ENCODE measurements around the gene DDR1.

DDR1 gene

GRCh38 chr6:30842754-30843610 lies 41.3 kb upstream of the DDR1 start:
- H2AFZ ChIP-seq (ENCODE audit: low read length), result peak overlapping the region; percentile 60
- no peak overlapping the region for H4K8ac ChIP-seq (ENCODE audit: low read depth, low read length)
- DNase-seq (ENCODE audit: low spot score), result no peak
- no peak overlapping the region for H2BK5ac ChIP-seq (ENCODE audit: low read length)
- H2BK12ac ChIP-seq (ENCODE audit: low read length), result no peak overlapping the region
- H3K27ac ChIP-seq (replicated peaks; ENCODE audit: low read length), result no peak overlapping the region
- H3K9ac ChIP-seq (ENCODE audit: low read depth, low read length, poor library complexity), result no peak overlapping the region
- no peaks in the 10 kb centered on the region for H3K27me3 ChIP-seq (ENCODE audit: control insufficient read depth in 3 of 3, insufficient read depth in 3 of 3, low read depth in 1 of 3, low read length in 3 of 3)
- no peak overlapping the region for H2AK5ac ChIP-seq (ENCODE audit: low read depth, low read length)
- no peak overlapping the region for H2BK15ac ChIP-seq (ENCODE audit: low read length)
- no peak overlapping the region for H3K4me2 ChIP-seq (ENCODE audit: insufficient read depth, low read length, poor library complexity, severe bottlenecking)
- no peak overlapping the region for H3K4me3 ChIP-seq (ENCODE audit: low read length in 2 of 2)
- no peak overlapping the region for H2BK120ac ChIP-seq (ENCODE audit: low read depth, low read length)
- H3K36me3 ChIP-seq (replicated peaks in 1 of 2; ENCODE audit: control insufficient read depth in 2 of 2, insufficient read depth in 2 of 2, low read length in 2 of 2), result no peaks in the 10 kb centered on the region
- no peak overlapping the region for H3K4ac ChIP-seq (ENCODE audit: low read length)
- no peak overlapping the region for H3K14ac ChIP-seq (ENCODE audit: low read length)
- H3K23ac ChIP-seq (ENCODE audit: low read depth, low read length, poor library complexity), result no peak overlapping the region
- no peak overlapping the region for H3K18ac ChIP-seq (ENCODE audit: low read length)
- H3K9me3 ChIP-seq (replicated peaks in 1 of 2; ENCODE audit: control insufficient read depth in 2 of 2, insufficient read depth in 1 of 2, low read depth in 1 of 2, low read length in 2 of 2), result peaks cover 0 to 2% of the 10 kb centered on the region in 2 donors
- WGBS, 2 donors (ENCODE audit: extremely low coverage in 2 of 2, insufficient read length in 2 of 2, insufficient replicate concordance in 1 of 2), result no CpG with 5 or more reads among the region's 12 CpGs
- no peaks in the 10 kb centered on the region for H3K79me1 ChIP-seq (ENCODE audit: low read depth, low read length)
- H4K91ac ChIP-seq (ENCODE audit: low read depth, low read length, poor library complexity), result no peak overlapping the region
- H3K4me1 ChIP-seq (ENCODE audit: control insufficient read depth in 2 of 2, insufficient read depth in 1 of 2, low read depth in 1 of 2, low read length in 2 of 2), result peaks cover 21 to 53% of the 10 kb centered on the region in 2 donors

GRCh38 chr6:30843611-30843998 lies 40.7 kb upstream of the DDR1 start:
- no peaks in the 10 kb centered on the region for H3K79me1 ChIP-seq (ENCODE audit: low read depth, low read length)
- H2BK15ac ChIP-seq (ENCODE audit: low read length), result no peak overlapping the region
- H3K9ac ChIP-seq (ENCODE audit: low read depth, low read length, poor library complexity), result no peak overlapping the region
- H2AK5ac ChIP-seq (ENCODE audit: low read depth, low read length), result no peak overlapping the region
- no CpG with 5 or more reads among the region's 3 CpGs for WGBS, 2 donors (ENCODE audit: extremely low coverage in 2 of 2, insufficient read length in 2 of 2, insufficient replicate concordance in 1 of 2)
- peak overlapping the region; percentile 13 for H3K18ac ChIP-seq (ENCODE audit: low read length)
- no peak overlapping the region for H4K8ac ChIP-seq (ENCODE audit: low read depth, low read length)
- H3K4me3 ChIP-seq (ENCODE audit: low read length in 2 of 2), result no peak overlapping the region
- H3K4me1 ChIP-seq (ENCODE audit: control insufficient read depth in 2 of 2, insufficient read depth in 1 of 2, low read depth in 1 of 2, low read length in 2 of 2), result peaks cover 21 to 50% of the 10 kb centered on the region in 2 donors
- no peak overlapping the region for H2BK120ac ChIP-seq (ENCODE audit: low read depth, low read length)
- no peak overlapping the region for H3K23ac ChIP-seq (ENCODE audit: low read depth, low read length, poor library complexity)
- H2BK5ac ChIP-seq (ENCODE audit: low read length), result no peak overlapping the region
- H3K14ac ChIP-seq (ENCODE audit: low read length), result no peak overlapping the region
- H3K4me2 ChIP-seq (ENCODE audit: insufficient read depth, low read length, poor library complexity, severe bottlenecking), result no peak overlapping the region
- no peak for DNase-seq (ENCODE audit: low spot score)
- H4K91ac ChIP-seq (ENCODE audit: low read depth, low read length, poor library complexity), result no peak overlapping the region
- peaks cover 0 to 2% of the 10 kb centered on the region in 2 donors for H3K9me3 ChIP-seq (replicated peaks in 1 of 2; ENCODE audit: control insufficient read depth in 2 of 2, insufficient read depth in 1 of 2, low read depth in 1 of 2, low read length in 2 of 2)
- peak overlapping the region; percentile 60 for H2AFZ ChIP-seq (ENCODE audit: low read length)
- H3K4ac ChIP-seq (ENCODE audit: low read length), result no peak overlapping the region
- no peaks in the 10 kb centered on the region for H3K27me3 ChIP-seq (ENCODE audit: control insufficient read depth in 3 of 3, insufficient read depth in 3 of 3, low read depth in 1 of 3, low read length in 3 of 3)
- no peak overlapping the region for H2BK12ac ChIP-seq (ENCODE audit: low read length)
- no peaks in the 10 kb centered on the region for H3K36me3 ChIP-seq (replicated peaks in 1 of 2; ENCODE audit: control insufficient read depth in 2 of 2, insufficient read depth in 2 of 2, low read length in 2 of 2)
- H3K27ac ChIP-seq (replicated peaks; ENCODE audit: low read length), result peak overlapping the region; percentile 31

DNA sequence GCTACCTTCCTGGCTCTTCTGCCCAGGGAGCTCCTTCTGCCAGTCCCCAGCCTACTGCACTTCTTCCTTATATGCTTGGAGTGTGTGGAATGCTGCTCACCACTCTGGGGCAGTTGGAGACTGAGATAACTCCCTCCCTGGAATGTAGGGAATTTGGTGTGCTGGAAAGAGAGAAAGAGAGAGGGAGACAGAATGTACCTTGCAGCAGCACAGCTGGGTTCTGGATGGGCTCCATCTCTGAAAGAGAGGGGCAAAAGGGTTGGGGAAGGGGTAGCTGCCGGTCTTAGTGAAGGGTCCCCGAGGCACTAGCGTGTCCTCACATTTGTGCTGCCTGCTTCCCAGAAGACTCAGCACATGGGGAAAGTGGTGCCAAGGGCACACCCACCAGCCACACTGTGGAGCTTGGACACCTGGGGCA lies 40.2 kb upstream of the DDR1 start:
- DNase-seq (ENCODE audit: low spot score), result peak; percentile 43
- no peak overlapping the region for H3K4me3 ChIP-seq (ENCODE audit: low read length in 2 of 2)
- H3K36me3 ChIP-seq (replicated peaks in 1 of 2; ENCODE audit: control insufficient read depth in 2 of 2, insufficient read depth in 2 of 2, low read length in 2 of 2), result no peaks in the 10 kb centered on the region
- H2BK120ac ChIP-seq (ENCODE audit: low read depth, low read length), result no peak overlapping the region
- H2AFZ ChIP-seq (ENCODE audit: low read length), result peak overlapping the region; percentile 60
- H3K79me1 ChIP-seq (ENCODE audit: low read depth, low read length), result no peaks in the 10 kb centered on the region
- H3K27me3 ChIP-seq (ENCODE audit: control insufficient read depth in 3 of 3, insufficient read depth in 3 of 3, low read depth in 1 of 3, low read length in 3 of 3), result no peaks in the 10 kb centered on the region
- H4K91ac ChIP-seq (ENCODE audit: low read depth, low read length, poor library complexity), result no peak overlapping the region
- peak overlapping the region; percentile 33 for H3K27ac ChIP-seq (replicated peaks; ENCODE audit: low read length)
- H3K9me3 ChIP-seq (replicated peaks in 1 of 2; ENCODE audit: control insufficient read depth in 2 of 2, insufficient read depth in 1 of 2, low read depth in 1 of 2, low read length in 2 of 2), result peaks cover 0 to 2% of the 10 kb centered on the region in 2 donors
- no peak overlapping the region for H2BK12ac ChIP-seq (ENCODE audit: low read length)
- H2AK5ac ChIP-seq (ENCODE audit: low read depth, low read length), result no peak overlapping the region
- H3K4me2 ChIP-seq (ENCODE audit: insufficient read depth, low read length, poor library complexity, severe bottlenecking), result no peak overlapping the region
- H4K8ac ChIP-seq (ENCODE audit: low read depth, low read length), result no peak overlapping the region
- H2BK5ac ChIP-seq (ENCODE audit: low read length), result no peak overlapping the region
- no peak overlapping the region for H3K4ac ChIP-seq (ENCODE audit: low read length)
- H3K23ac ChIP-seq (ENCODE audit: low read depth, low read length, poor library complexity), result no peak overlapping the region
- WGBS, 2 donors (ENCODE audit: extremely low coverage in 2 of 2, insufficient read length in 2 of 2, insufficient replicate concordance in 1 of 2), result no CpG with 5 or more reads among the region's 3 CpGs
- no peak overlapping the region for H3K9ac ChIP-seq (ENCODE audit: low read depth, low read length, poor library complexity)
- no peak overlapping the region for H2BK15ac ChIP-seq (ENCODE audit: low read length)
- peaks cover 21 to 45% of the 10 kb centered on the region in 2 donors for H3K4me1 ChIP-seq (ENCODE audit: control insufficient read depth in 2 of 2, insufficient read depth in 1 of 2, low read depth in 1 of 2, low read length in 2 of 2)
- H3K14ac ChIP-seq (ENCODE audit: low read length), result no peak overlapping the region
- H3K18ac ChIP-seq (ENCODE audit: low read length), result peak overlapping the region; percentile 20

DNA sequence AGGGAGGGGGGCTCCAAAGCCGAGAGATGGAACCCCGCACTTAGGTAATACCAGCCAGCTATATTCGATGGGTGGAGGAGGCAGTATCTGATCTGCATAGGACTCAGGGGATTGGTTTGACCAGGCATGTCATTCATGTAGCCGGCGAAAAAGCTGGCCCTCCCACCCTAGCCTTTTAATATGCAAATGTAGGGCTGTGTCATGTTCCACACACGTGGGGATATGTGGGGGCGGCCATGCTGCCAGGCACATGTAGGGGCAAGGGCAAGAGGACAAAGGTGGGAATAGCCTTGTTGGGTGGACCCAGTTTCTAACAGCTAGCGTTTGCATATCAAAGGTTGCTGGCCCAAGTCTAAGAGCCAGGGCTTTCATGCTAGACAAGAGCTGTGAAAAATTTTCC lies 39.1 kb upstream of the DDR1 start:
- Histone ChIP-seq H2BK120ac (ENCODE audit: low read depth, low read length) (no peak overlapping the region), H2BK15ac (ENCODE audit: low read length) (no peak overlapping the region), H4K91ac (ENCODE audit: low read depth, low read length, poor library complexity) (no peak overlapping the region), H3K79me1 (ENCODE audit: low read depth, low read length) (no peaks in the 10 kb centered on the region), H3K4ac (ENCODE audit: low read length) (no peak overlapping the region), H3K14ac (ENCODE audit: low read length) (no peak overlapping the region), H3K18ac (ENCODE audit: low read length) (no peak overlapping the region), H2AK5ac (ENCODE audit: low read depth, low read length) (no peak overlapping the region), H3K23ac (ENCODE audit: low read depth, low read length, poor library complexity) (no peak overlapping the region), H3K27me3 (ENCODE audit: control insufficient read depth in 3 of 3, insufficient read depth in 3 of 3, low read depth in 1 of 3, low read length in 3 of 3) (no peaks in the 10 kb centered on the region), H4K8ac (ENCODE audit: low read depth, low read length) (no peak overlapping the region), H3K9ac (ENCODE audit: low read depth, low read length, poor library complexity) (no peak overlapping the region), H3K9me3 (replicated peaks in 1 of 2; ENCODE audit: control insufficient read depth in 2 of 2, insufficient read depth in 1 of 2, low read depth in 1 of 2, low read length in 2 of 2) (peaks cover 0 to 2% of the 10 kb centered on the region in 2 donors), H3K4me3 (ENCODE audit: low read length in 2 of 2) (no peak overlapping the region), H3K27ac (replicated peaks; ENCODE audit: low read length) (no peak overlapping the region), H3K4me1 (ENCODE audit: control insufficient read depth in 2 of 2, insufficient read depth in 1 of 2, low read depth in 1 of 2, low read length in 2 of 2) (peaks cover 17 to 45% of the 10 kb centered on the region in 2 donors), H3K36me3 (replicated peaks in 1 of 2; ENCODE audit: control insufficient read depth in 2 of 2, insufficient read depth in 2 of 2, low read length in 2 of 2) (no peaks in the 10 kb centered on the region), H3K4me2 (ENCODE audit: insufficient read depth, low read length, poor library complexity, severe bottlenecking) (no peak overlapping the region), H2BK12ac (ENCODE audit: low read length) (no peak overlapping the region), H2AFZ (ENCODE audit: low read length) (no peak overlapping the region), H2BK5ac (ENCODE audit: low read length) (no peak overlapping the region)
- DNase-seq (ENCODE audit: low spot score), result no peak
- WGBS, 2 donors (ENCODE audit: extremely low coverage in 2 of 2, insufficient read length in 2 of 2, insufficient replicate concordance in 1 of 2), result no CpG with 5 or more reads among the region's 8 CpGs
